ENCODE measurements around the gene GTPBP1. TPM values are rescaled to one million over a fixed set of nuclear protein-coding genes. Genes with fewer than 3 reads are reported as not detected.
A peak's percentile ranks its signal among the peaks of the same experiment; 100 is the strongest.

Gene GTPBP1
- total RNA-seq, 2 experiments from 2014 or later: 51.1 to 95.0 TPM

DNA sequence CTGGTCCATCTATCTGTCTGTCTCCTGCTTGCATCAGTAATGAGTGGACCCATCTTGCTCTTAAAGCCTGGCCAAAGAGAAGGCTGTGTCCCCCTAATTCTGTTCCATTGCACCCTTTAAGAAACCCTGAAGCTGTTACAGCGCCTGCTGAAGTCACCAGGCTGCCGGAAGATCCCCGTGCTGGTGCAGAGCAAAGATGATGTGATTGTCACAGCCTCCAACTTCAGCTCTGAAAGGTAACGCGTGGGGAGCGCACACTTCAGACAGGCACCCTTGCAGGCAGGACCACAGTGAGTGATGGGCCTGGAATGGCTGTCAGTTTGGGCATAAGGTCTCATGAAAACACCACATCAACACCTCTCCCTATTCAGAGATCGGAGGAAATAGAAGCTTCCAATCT is 18.4 kb downstream of the GTPBP1 start:
- no peak overlapping the region for H2AFZ ChIP-seq (ENCODE audit: low read length)
- H3K9me2 ChIP-seq (ENCODE audit: insufficient read depth, low read length): no peaks in the 10 kb centered on the region
- peaks cover 81% of the 10 kb centered on the region for H3K36me3 ChIP-seq (ENCODE audit: insufficient read depth, low read length)
- intact Hi-C loops (cut with micrococcal nuclease; ENCODE audit: unreplicated experiment): no loop called here
- no peak for DNase-seq (ENCODE audit: low spot score)
- ChIA-PET CTCF (ENCODE audit: unreplicated experiment) (interaction anchor here (1.2 to 1.3 kb wide), 2 partner anchors 14 to 28 kb away, joined by 3 to 5 read pairs; no protein-coding TSS in a partner anchor), POLR2A (no interaction called here)
- no peak overlapping the region for H3K4me2 ChIP-seq (ENCODE audit: low read length)
- no peaks in the 10 kb centered on the region for H4K20me1 ChIP-seq (ENCODE audit: insufficient read depth, low read length)
- TF ChIP-seq, protein P1, sequence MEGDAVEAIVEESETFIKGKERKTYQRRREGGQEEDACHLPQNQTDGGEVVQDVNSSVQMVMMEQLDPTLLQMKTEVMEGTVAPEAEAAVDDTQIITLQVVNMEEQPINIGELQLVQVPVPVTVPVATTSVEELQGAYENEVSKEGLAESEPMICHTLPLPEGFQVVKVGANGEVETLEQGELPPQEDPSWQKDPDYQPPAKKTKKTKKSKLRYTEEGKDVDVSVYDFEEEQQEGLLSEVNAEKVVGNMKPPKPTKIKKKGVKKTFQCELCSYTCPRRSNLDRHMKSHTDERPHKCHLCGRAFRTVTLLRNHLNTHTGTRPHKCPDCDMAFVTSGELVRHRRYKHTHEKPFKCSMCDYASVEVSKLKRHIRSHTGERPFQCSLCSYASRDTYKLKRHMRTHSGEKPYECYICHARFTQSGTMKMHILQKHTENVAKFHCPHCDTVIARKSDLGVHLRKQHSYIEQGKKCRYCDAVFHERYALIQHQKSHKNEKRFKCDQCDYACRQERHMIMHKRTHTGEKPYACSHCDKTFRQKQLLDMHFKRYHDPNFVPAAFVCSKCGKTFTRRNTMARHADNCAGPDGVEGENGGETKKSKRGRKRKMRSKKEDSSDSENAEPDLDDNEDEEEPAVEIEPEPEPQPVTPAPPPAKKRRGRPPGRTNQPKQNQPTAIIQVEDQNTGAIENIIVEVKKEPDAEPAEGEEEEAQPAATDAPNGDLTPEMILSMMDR (conservative IDR thresholded peaks at IDR 0.05; ENCODE audit: low read length): no peak
- no peak for TF ChIP-seq EZH2phosphoT487 (IDR thresholded peaks at IDR 0.05; ENCODE audit: borderline replicate concordance, low read depth, low read length)
- no TSS peak for BruUV-seq (replicated peaks)
- H3K9me3 ChIP-seq (ENCODE audit: low read length): no peaks in the 10 kb centered on the region
- H3K4me1 ChIP-seq (ENCODE audit: insufficient read depth, low read length, poor library complexity, severe bottlenecking): no peaks in the 10 kb centered on the region
- H3K27ac ChIP-seq (ENCODE audit: low read depth, low read length, poor library complexity, severe bottlenecking): no peak overlapping the region
- no peaks in the 10 kb centered on the region for H3K79me2 ChIP-seq (ENCODE audit: insufficient read depth, low read depth, low read length)
- H3K4me3 ChIP-seq (ENCODE audit: low read depth, low read length, poor library complexity, severe bottlenecking): no peak overlapping the region

DNA sequence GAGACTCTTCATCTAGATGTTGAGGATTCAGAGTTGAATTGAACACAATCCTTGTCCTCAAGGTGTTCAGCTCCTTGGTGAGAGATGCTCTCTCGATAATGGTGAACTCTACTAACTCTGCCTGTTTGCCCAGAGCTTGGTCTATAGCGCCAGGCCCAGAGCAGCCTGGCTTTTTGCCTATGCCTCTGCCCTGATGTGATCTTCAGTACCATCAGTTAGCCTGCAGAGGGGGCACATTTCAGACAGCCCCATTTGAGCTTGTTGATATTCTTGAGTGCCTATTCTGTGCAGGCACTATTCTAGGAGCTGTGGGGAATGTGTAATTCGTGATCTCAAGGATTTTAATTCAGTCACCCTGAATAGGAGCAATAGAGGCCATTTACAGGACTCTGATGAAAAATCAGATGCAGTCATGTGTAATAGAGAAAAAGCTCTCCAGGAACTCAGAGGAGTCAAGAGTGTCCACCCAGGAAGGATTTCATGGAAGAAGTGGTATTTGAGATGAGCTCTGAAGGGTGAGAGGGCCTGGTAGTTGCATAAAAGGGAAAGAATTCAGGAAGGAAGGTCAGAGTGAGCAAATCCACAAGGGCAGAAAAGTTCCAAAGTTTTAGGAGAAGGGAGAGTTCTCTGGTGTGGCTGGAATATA is 19.3 kb downstream of the GTPBP1 start:
- intact Hi-C loops (cut with micrococcal nuclease; ENCODE audit: unreplicated experiment): no loop called here
- no peak overlapping the region for H2AFZ ChIP-seq (ENCODE audit: low read length)
- H3K9me3 ChIP-seq (ENCODE audit: low read length): no peaks in the 10 kb centered on the region
- no peak overlapping the region for H3K4me2 ChIP-seq (ENCODE audit: low read length)
- POLR2A ChIA-PET: no interaction called here
- CTCF ChIA-PET (ENCODE audit: unreplicated experiment): interaction anchor here (1.2 to 1.3 kb wide), 2 partner anchors 15 to 27 kb away, joined by 3 to 5 read pairs; no protein-coding TSS in a partner anchor
- no peaks in the 10 kb centered on the region for H3K79me2 ChIP-seq (ENCODE audit: insufficient read depth, low read depth, low read length)
- no peaks in the 10 kb centered on the region for H4K20me1 ChIP-seq (ENCODE audit: insufficient read depth, low read length)
- no peak overlapping the region for H3K27ac ChIP-seq (ENCODE audit: low read depth, low read length, poor library complexity, severe bottlenecking)
- no TSS peak for BruUV-seq (replicated peaks)
- TF ChIP-seq, protein P1 (conservative IDR thresholded peaks at IDR 0.05; ENCODE audit: low read length): peak; percentile 80
- TF ChIP-seq EZH2phosphoT487 (IDR thresholded peaks at IDR 0.05; ENCODE audit: borderline replicate concordance, low read depth, low read length): no peak
- peaks cover 89% of the 10 kb centered on the region for H3K36me3 ChIP-seq (ENCODE audit: insufficient read depth, low read length)
- no peaks in the 10 kb centered on the region for H3K4me1 ChIP-seq (ENCODE audit: insufficient read depth, low read length, poor library complexity, severe bottlenecking)
- H3K4me3 ChIP-seq (ENCODE audit: low read depth, low read length, poor library complexity, severe bottlenecking): no peak overlapping the region
- no peaks in the 10 kb centered on the region for H3K9me2 ChIP-seq (ENCODE audit: insufficient read depth, low read length)
- peak; percentile 62 for DNase-seq (ENCODE audit: low spot score)

DNA sequence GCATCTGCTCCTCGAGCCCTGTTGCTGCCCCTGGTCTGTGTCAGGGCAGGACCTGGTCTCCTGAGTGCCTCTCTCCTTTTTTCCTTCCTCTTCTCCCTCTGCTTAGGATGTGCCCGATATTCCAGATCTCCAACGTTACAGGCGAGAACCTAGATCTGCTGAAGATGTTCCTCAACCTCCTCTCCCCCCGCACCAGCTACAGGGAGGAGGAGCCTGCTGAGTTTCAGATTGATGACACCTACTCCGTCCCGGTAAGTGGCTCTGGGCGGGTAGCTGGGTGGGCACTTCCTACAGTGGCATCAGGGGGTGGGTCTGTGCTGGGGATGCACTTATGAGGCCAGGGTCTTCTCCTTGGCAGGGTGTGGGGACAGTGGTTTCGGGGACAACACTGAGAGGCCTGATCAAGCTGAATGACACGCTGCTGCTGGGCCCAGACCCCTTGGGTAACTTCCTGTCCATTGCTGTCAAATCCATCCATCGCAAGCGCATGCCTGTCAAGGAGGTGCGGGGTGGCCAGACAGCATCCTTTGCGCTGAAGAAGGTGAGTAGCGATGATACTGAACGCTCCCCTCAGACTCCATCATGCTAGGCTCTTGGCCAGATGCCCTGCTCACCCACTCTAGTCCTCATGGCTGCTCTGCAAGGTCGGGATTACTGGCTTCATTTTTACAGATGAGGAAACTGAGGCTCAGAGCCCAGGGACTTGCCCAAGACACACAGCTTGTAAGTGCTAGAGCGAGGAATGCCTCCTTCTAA is 20.3 kb downstream of the GTPBP1 start:
- no peaks in the 10 kb centered on the region for H4K20me1 ChIP-seq (ENCODE audit: insufficient read depth, low read length)

More for the DNA sequence above, 20.3 kb downstream of the GTPBP1 start:
- CTCF ChIA-PET (ENCODE audit: unreplicated experiment): no interaction called here
- TF ChIP-seq, protein P1 (conservative IDR thresholded peaks at IDR 0.05; ENCODE audit: low read length): no peak
- TF ChIP-seq EZH2phosphoT487 (IDR thresholded peaks at IDR 0.05; ENCODE audit: borderline replicate concordance, low read depth, low read length): no peak
- BruUV-seq (replicated peaks): no TSS peak
- H3K4me2 ChIP-seq (ENCODE audit: low read length): no peak overlapping the region
- intact Hi-C loops (cut with micrococcal nuclease; ENCODE audit: unreplicated experiment): no loop called here
- no peak overlapping the region for H3K27ac ChIP-seq (ENCODE audit: low read depth, low read length, poor library complexity, severe bottlenecking)
- H3K36me3 ChIP-seq (ENCODE audit: insufficient read depth, low read length): peaks cover 92% of the 10 kb centered on the region
- no peak for DNase-seq (ENCODE audit: low spot score)
- no peaks in the 10 kb centered on the region for H3K9me2 ChIP-seq (ENCODE audit: insufficient read depth, low read length)
- no peaks in the 10 kb centered on the region for H3K4me1 ChIP-seq (ENCODE audit: insufficient read depth, low read length, poor library complexity, severe bottlenecking)
- H3K9me3 ChIP-seq (ENCODE audit: low read length): no peaks in the 10 kb centered on the region
- no peak overlapping the region for H3K4me3 ChIP-seq (ENCODE audit: low read depth, low read length, poor library complexity, severe bottlenecking)
- POLR2A ChIA-PET: no interaction called here
- no peak overlapping the region for H2AFZ ChIP-seq (ENCODE audit: low read length)
- H3K79me2 ChIP-seq (ENCODE audit: insufficient read depth, low read depth, low read length): no peaks in the 10 kb centered on the region
